ENCODE results near the gene PKN2. TPM values are rescaled to one million over a fixed set of nuclear protein-coding genes. Genes with fewer than 3 reads are reported as not detected.

PKN2 gene
- total and polyA plus RNA-seq, 2 experiments from 2014 or later = 14.6 to 29.4 TPM

DNA sequence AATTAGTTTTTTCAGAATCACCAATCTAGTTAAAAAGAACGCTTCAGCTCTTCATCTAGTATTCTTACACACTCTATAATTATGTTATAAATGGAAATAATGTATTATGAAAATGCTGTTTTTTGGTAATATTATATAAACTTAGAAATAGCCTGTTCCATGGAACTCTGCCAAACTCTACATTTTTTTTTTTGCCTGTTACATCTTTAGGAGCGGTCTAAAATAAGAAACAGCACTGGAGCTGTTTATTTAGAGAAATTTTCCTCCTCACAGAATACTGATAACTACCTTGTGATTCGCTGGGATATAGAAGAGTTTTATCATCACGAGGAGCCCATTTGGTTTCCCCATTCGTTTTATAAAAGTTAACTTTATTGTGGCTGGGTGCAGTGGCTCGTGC is 58.5 kb downstream of the PKN2 start:
- H3K9me3 Mint-ChIP-seq = no peaks in the 10 kb centered on the region
- DNase-seq (ENCODE audit: low spot score) (no peak), ATAC-seq (no peak)
- Histone ChIP-seq H3K27ac (ENCODE audit: low read depth) (no peak overlapping the region), H3K4me1 (ENCODE audit: insufficient read depth) (peaks cover 11% of the 10 kb centered on the region), H3K79me2 (replicated peaks; ENCODE audit: insufficient read depth) (peaks cover 35% of the 10 kb centered on the region), H3K36me3 (ENCODE audit: insufficient read depth) (no peaks in the 10 kb centered on the region), H3K9me2 (ENCODE audit: insufficient read depth) (no peaks in the 10 kb centered on the region), H3K4me2 (no peak overlapping the region), H2AFZ (no peak overlapping the region), H3K4me3 (no peak overlapping the region), H3K27me3 (ENCODE audit: insufficient read depth) (no peaks in the 10 kb centered on the region), H3F3A (replicated peaks; ENCODE audit: low read depth) (no peaks in the 10 kb centered on the region), H4K20me1 (replicated peaks; ENCODE audit: insufficient read depth) (peaks cover 4% of the 10 kb centered on the region; the same call in 1 of the 2 replicates)
- no peak overlapping the region for H3K4me3 Mint-ChIP-seq
- TF ChIP-seq JUNB (IDR thresholded peaks at IDR 0.05; ENCODE audit: unreplicated experiment) (no peak), POLR2AphosphoS5 (IDR thresholded peaks at IDR 0.05; ENCODE audit: low read depth) (no peak), EZH2 (IDR thresholded peaks at IDR 0.05; ENCODE audit: low read depth, unreplicated experiment) (no peak), ZNF114 (CRISPR knock-in tag; IDR thresholded peaks at IDR 0.05) (no peak), ZNF331 (CRISPR knock-in tag; IDR thresholded peaks at IDR 0.05; ENCODE audit: low read depth) (no peak), NANOG (IDR thresholded peaks at IDR 0.05; ENCODE audit: borderline replicate concordance) (no peak), EZH2phosphoT487 (IDR thresholded peaks at IDR 0.05; ENCODE audit: unreplicated experiment) (no peak), CREB1 (CRISPR knock-in tag; IDR thresholded peaks at IDR 0.05; ENCODE audit: low read depth) (no peak), STAT1 (IDR thresholded peaks at IDR 0.05; ENCODE audit: unreplicated experiment) (no peak)
- TF ChIP-seq, protein P1, sequence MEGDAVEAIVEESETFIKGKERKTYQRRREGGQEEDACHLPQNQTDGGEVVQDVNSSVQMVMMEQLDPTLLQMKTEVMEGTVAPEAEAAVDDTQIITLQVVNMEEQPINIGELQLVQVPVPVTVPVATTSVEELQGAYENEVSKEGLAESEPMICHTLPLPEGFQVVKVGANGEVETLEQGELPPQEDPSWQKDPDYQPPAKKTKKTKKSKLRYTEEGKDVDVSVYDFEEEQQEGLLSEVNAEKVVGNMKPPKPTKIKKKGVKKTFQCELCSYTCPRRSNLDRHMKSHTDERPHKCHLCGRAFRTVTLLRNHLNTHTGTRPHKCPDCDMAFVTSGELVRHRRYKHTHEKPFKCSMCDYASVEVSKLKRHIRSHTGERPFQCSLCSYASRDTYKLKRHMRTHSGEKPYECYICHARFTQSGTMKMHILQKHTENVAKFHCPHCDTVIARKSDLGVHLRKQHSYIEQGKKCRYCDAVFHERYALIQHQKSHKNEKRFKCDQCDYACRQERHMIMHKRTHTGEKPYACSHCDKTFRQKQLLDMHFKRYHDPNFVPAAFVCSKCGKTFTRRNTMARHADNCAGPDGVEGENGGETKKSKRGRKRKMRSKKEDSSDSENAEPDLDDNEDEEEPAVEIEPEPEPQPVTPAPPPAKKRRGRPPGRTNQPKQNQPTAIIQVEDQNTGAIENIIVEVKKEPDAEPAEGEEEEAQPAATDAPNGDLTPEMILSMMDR (conservative IDR thresholded peaks at IDR 0.05; ENCODE audit: low read depth in 2 of 2) = no peak
- TF ChIP-seq, protein P2, sequence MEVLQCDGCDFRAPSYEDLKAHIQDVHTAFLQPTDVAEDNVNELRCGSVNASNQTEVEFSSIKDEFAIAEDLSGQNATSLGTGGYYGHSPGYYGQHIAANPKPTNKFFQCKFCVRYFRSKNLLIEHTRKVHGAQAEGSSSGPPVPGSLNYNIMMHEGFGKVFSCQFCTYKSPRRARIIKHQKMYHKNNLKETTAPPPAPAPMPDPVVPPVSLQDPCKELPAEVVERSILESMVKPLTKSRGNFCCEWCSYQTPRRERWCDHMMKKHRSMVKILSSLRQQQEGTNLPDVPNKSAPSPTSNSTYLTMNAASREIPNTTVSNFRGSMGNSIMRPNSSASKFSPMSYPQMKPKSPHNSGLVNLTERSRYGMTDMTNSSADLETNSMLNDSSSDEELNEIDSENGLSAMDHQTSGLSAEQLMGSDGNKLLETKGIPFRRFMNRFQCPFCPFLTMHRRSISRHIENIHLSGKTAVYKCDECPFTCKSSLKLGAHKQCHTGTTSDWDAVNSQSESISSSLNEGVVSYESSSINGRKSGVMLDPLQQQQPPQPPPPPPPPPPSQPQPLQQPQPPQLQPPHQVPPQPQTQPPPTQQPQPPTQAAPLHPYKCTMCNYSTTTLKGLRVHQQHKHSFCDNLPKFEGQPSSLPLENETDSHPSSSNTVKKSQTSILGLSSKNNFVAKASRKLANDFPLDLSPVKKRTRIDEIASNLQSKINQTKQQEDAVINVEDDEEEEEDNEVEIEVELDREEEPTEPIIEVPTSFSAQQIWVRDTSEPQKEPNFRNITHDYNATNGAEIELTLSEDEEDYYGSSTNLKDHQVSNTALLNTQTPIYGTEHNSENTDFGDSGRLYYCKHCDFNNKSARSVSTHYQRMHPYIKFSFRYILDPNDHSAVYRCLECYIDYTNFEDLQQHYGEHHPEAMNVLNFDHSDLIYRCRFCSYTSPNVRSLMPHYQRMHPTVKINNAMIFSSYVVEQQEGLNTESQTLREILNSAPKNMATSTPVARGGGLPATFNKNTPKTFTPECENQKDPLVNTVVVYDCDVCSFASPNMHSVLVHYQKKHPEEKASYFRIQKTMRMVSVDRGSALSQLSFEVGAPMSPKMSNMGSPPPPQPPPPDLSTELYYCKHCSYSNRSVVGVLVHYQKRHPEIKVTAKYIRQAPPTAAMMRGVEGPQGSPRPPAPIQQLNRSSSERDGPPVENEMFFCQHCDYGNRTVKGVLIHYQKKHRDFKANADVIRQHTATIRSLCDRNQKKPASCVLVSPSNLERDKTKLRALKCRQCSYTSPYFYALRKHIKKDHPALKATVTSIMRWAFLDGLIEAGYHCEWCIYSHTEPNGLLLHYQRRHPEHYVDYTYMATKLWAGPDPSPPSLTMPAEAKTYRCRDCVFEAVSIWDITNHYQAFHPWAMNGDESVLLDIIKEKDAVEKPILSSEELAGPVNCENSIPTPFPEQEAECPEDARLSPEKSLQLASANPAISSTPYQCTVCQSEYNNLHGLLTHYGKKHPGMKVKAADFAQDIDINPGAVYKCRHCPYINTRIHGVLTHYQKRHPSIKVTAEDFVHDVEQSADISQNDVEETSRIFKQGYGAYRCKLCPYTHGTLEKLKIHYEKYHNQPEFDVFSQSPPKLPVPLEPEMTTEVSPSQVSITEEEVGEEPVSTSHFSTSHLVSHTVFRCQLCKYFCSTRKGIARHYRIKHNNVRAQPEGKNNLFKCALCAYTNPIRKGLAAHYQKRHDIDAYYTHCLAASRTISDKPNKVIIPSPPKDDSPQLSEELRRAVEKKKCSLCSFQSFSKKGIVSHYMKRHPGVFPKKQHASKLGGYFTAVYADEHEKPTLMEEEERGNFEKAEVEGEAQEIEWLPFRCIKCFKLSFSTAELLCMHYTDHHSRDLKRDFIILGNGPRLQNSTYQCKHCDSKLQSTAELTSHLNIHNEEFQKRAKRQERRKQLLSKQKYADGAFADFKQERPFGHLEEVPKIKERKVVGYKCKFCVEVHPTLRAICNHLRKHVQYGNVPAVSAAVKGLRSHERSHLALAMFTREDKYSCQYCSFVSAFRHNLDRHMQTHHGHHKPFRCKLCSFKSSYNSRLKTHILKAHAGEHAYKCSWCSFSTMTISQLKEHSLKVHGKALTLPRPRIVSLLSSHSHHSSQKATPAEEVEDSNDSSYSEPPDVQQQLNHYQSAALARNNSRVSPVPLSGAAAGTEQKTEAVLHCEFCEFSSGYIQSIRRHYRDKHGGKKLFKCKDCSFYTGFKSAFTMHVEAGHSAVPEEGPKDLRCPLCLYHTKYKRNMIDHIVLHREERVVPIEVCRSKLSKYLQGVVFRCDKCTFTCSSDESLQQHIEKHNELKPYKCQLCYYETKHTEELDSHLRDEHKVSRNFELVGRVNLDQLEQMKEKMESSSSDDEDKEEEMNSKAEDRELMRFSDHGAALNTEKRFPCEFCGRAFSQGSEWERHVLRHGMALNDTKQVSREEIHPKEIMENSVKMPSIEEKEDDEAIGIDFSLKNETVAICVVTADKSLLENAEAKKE (CRISPR knock-in tag; IDR thresholded peaks at IDR 0.05) = no peak
- TF ChIP-seq, protein P3, sequence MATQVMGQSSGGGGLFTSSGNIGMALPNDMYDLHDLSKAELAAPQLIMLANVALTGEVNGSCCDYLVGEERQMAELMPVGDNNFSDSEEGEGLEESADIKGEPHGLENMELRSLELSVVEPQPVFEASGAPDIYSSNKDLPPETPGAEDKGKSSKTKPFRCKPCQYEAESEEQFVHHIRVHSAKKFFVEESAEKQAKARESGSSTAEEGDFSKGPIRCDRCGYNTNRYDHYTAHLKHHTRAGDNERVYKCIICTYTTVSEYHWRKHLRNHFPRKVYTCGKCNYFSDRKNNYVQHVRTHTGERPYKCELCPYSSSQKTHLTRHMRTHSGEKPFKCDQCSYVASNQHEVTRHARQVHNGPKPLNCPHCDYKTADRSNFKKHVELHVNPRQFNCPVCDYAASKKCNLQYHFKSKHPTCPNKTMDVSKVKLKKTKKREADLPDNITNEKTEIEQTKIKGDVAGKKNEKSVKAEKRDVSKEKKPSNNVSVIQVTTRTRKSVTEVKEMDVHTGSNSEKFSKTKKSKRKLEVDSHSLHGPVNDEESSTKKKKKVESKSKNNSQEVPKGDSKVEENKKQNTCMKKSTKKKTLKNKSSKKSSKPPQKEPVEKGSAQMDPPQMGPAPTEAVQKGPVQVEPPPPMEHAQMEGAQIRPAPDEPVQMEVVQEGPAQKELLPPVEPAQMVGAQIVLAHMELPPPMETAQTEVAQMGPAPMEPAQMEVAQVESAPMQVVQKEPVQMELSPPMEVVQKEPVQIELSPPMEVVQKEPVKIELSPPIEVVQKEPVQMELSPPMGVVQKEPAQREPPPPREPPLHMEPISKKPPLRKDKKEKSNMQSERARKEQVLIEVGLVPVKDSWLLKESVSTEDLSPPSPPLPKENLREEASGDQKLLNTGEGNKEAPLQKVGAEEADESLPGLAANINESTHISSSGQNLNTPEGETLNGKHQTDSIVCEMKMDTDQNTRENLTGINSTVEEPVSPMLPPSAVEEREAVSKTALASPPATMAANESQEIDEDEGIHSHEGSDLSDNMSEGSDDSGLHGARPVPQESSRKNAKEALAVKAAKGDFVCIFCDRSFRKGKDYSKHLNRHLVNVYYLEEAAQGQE (IDR thresholded peaks at IDR 0.05; ENCODE audit: unreplicated experiment) = no peak
- TF ChIP-seq, protein P4, sequence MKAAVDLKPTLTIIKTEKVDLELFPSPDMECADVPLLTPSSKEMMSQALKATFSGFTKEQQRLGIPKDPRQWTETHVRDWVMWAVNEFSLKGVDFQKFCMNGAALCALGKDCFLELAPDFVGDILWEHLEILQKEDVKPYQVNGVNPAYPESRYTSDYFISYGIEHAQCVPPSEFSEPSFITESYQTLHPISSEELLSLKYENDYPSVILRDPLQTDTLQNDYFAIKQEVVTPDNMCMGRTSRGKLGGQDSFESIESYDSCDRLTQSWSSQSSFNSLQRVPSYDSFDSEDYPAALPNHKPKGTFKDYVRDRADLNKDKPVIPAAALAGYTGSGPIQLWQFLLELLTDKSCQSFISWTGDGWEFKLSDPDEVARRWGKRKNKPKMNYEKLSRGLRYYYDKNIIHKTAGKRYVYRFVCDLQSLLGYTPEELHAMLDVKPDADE (IDR thresholded peaks at IDR 0.05) = no peak
- H3K27ac Mint-ChIP-seq = no peak overlapping the region
- H3K36me3 Mint-ChIP-seq (ENCODE audit: low read depth) = no peaks in the 10 kb centered on the region; the same call in 1 of the 3 replicates
- H3K4me1 Mint-ChIP-seq = peaks cover 17% of the 10 kb centered on the region
- H3K27me3 Mint-ChIP-seq (ENCODE audit: insufficient read depth, low read depth, poor library complexity) = no peaks in the 10 kb centered on the region

Data from GM23338 (cell line).